ENCODE data around the gene SLC9A9. TPM values are rescaled to one million over a fixed set of nuclear protein-coding genes. Genes with fewer than 3 reads are reported as not detected.
"Not testable (repeated sequence)": the region's sequence is repeated elsewhere in the genome, so short reads cannot be mapped to it uniquely, and the experiment has no call there.

The SLC9A9 gene
- total RNA-seq, 2 donors from 2014 or later: 1.3 to 3.7 TPM

- Histone ChIP-seq H3K4me3 (ENCODE audit: low read length) (no peak overlapping the region), H3K27me3 (ENCODE audit: control insufficient read depth, insufficient read depth, low read length, poor library complexity, severe bottlenecking) (no peaks in the 10 kb centered on the region), H3K27ac (ENCODE audit: low read depth, low read length) (no peak overlapping the region), H3K9me3 (ENCODE audit: control insufficient read depth, low read length) (no peaks in the 10 kb centered on the region), H3K4me1 (ENCODE audit: control insufficient read depth, insufficient read depth, low read length) (peaks cover 4% of the 10 kb centered on the region), H3K36me3 (ENCODE audit: control insufficient read depth, insufficient read depth, low read length) (no peaks in the 10 kb centered on the region), H3K9ac (ENCODE audit: extremely low read depth, low read length, poor library complexity, severe bottlenecking) (no peak overlapping the region)
- Mint-ChIP-seq H3K36me3 (ENCODE audit: low read depth) (no peaks in the 10 kb centered on the region), H3K4me3 (no peak overlapping the region), H3K4me1 (no peaks in the 10 kb centered on the region), H3K27ac (no peak overlapping the region), H3K9me3 (no peaks in the 10 kb centered on the region), H3K27me3 (ENCODE audit: insufficient read depth) (no peaks in the 10 kb centered on the region)
- WGBS, 2 experiments (ENCODE audit: insufficient coverage in 1 of 2, insufficient read length in 1 of 2): 97 to 100% methylated on average over 1 to 2 of the region's 2 CpGs
- no peak for TF ChIP-seq CTCF (conservative IDR thresholded peaks at IDR 0.05)
- DNase-seq: no peak
These were observed 567.3 kb downstream of the SLC9A9 start for GRCh38 chr3:143280984-143281383.

- H3K4me1 ChIP-seq (ENCODE audit: control insufficient read depth, insufficient read depth, low read length); H3K27ac ChIP-seq (ENCODE audit: low read depth, low read length); H3K27ac Mint-ChIP-seq; H3K36me3 Mint-ChIP-seq (ENCODE audit: low read depth); H3K9me3 Mint-ChIP-seq; H3K4me3 ChIP-seq (ENCODE audit: low read length); DNase-seq; H3K27me3 ChIP-seq (ENCODE audit: control insufficient read depth, insufficient read depth, low read length, poor library complexity, severe bottlenecking); H3K9me3 ChIP-seq (ENCODE audit: control insufficient read depth, low read length); H3K27me3 Mint-ChIP-seq (ENCODE audit: insufficient read depth); H3K9ac ChIP-seq (ENCODE audit: extremely low read depth, low read length, poor library complexity, severe bottlenecking); H3K4me3 Mint-ChIP-seq; H3K36me3 ChIP-seq (ENCODE audit: control insufficient read depth, insufficient read depth, low read length); H3K4me1 Mint-ChIP-seq: not testable (repeated sequence)
- WGBS, 2 experiments (ENCODE audit: insufficient coverage in 1 of 2, insufficient read length in 1 of 2): 92 to 96% methylated on average over 4 to 5 of the region's 5 CpGs
These were observed 568.7 kb downstream of the SLC9A9 start for GRCh38 chr3:143279567-143279966.

- H3K27ac Mint-ChIP-seq: no peak overlapping the region
- H3K4me1 Mint-ChIP-seq: no peaks in the 10 kb centered on the region
- no peak overlapping the region for H3K4me3 Mint-ChIP-seq
- no peaks in the 10 kb centered on the region for H3K9me3 Mint-ChIP-seq
- no peaks in the 10 kb centered on the region for H3K27me3 ChIP-seq (ENCODE audit: control insufficient read depth, insufficient read depth, low read length, poor library complexity, severe bottlenecking)
- H3K36me3 ChIP-seq (ENCODE audit: control insufficient read depth, insufficient read depth, low read length): no peaks in the 10 kb centered on the region
- whole genome bisulfite sequencing, 2 experiments (ENCODE audit: insufficient coverage in 1 of 2, insufficient read length in 1 of 2): 83 to 88% methylated on average over 1 of the region's 1 CpG
- no peaks in the 10 kb centered on the region for H3K36me3 Mint-ChIP-seq (ENCODE audit: low read depth)
- no peak overlapping the region for H3K9ac ChIP-seq (ENCODE audit: extremely low read depth, low read length, poor library complexity, severe bottlenecking)
- DNase-seq: no peak
- H3K9me3 ChIP-seq (ENCODE audit: control insufficient read depth, low read length): no peaks in the 10 kb centered on the region
- no peak overlapping the region for H3K27ac ChIP-seq (ENCODE audit: low read depth, low read length)
- no peak for TF ChIP-seq CTCF (conservative IDR thresholded peaks at IDR 0.05)
- no peaks in the 10 kb centered on the region for H3K27me3 Mint-ChIP-seq (ENCODE audit: insufficient read depth)
- no peak overlapping the region for H3K4me3 ChIP-seq (ENCODE audit: low read length)
- peaks cover 4% of the 10 kb centered on the region for H3K4me1 ChIP-seq (ENCODE audit: control insufficient read depth, insufficient read depth, low read length)
These were observed 569.5 kb downstream of the SLC9A9 start for GRCh38 chr3:143278721-143279120.

- Histone ChIP-seq H3K4me1 (ENCODE audit: control insufficient read depth, insufficient read depth, low read length) (peaks cover 4% of the 10 kb centered on the region), H3K27ac (ENCODE audit: low read depth, low read length) (no peak overlapping the region), H3K36me3 (ENCODE audit: control insufficient read depth, insufficient read depth, low read length) (no peaks in the 10 kb centered on the region), H3K9me3 (ENCODE audit: control insufficient read depth, low read length) (no peaks in the 10 kb centered on the region), H3K4me3 (ENCODE audit: low read length) (no peak overlapping the region), H3K27me3 (ENCODE audit: control insufficient read depth, insufficient read depth, low read length, poor library complexity, severe bottlenecking) (no peaks in the 10 kb centered on the region), H3K9ac (ENCODE audit: extremely low read depth, low read length, poor library complexity, severe bottlenecking) (no peak overlapping the region)
- Mint-ChIP-seq H3K27ac (no peak overlapping the region), H3K36me3 (ENCODE audit: low read depth) (no peaks in the 10 kb centered on the region), H3K4me1 (no peaks in the 10 kb centered on the region), H3K4me3 (no peak overlapping the region), H3K9me3 (no peaks in the 10 kb centered on the region), H3K27me3 (ENCODE audit: insufficient read depth) (no peaks in the 10 kb centered on the region)
- no peak for TF ChIP-seq CTCF (conservative IDR thresholded peaks at IDR 0.05)
- 95 to 100% methylated on average over 2 of the region's 2 CpGs for WGBS, 2 experiments (ENCODE audit: insufficient coverage in 1 of 2, insufficient read length in 1 of 2)
- no peak for DNase-seq
These were observed 570.7 kb downstream of the SLC9A9 start for GRCh38 chr3:143277531-143277930.
